H1 (cell line): Measurements from ENCODE around the gene CCR8.

ENCODE experiments used
- BACH1 ChIP-seq: IDR thresholded peaks from 2 replicates; pipeline ENCODE4 v1.6.1; 2012; ENCODE audit warnings: low read length, improper control_type of control experiment
- CHD1 ChIP-seq: IDR thresholded peaks from 2 replicates; pipeline ENCODE4 v1.6.1; 2012; ENCODE audit warnings: low read depth, low read length, improper control_type of control experiment
- CREB1 ChIP-seq: IDR thresholded peaks from 2 replicates; pipeline ENCODE4 v1.6.1; 2012; ENCODE audit warnings: inconsistent platforms
- EGR1 ChIP-seq: IDR thresholded peaks from 2 replicates; pipeline ENCODE4 v1.6.1; 2011; ENCODE audit warnings: low read depth, low read length, borderline replicate concordance
- EP300 ChIP-seq, 2 experiments: IDR thresholded peaks; 1 replicate in 1 of 2; 2 replicates in 1 of 2; pipeline ENCODE4 v1.6.1; 2011 to 2012; ENCODE audit warnings: low read depth in 2 of 2, low read length in 2 of 2, mild to moderate bottlenecking in 2 of 2, borderline replicate concordance in 1 of 2, inconsistent platforms in 1 of 2, moderate library complexity in 1 of 2
- EZH2 ChIP-seq: fragments of 200-600 bp; sonication (generic); IDR thresholded peaks from 2 replicates; pipeline ENCODE4 v1.7.1; 2012; ENCODE audit warnings: low read depth, mild to moderate bottlenecking, moderate library complexity, low read length, inconsistent platforms; ENCODE audit not compliant: severe bottlenecking
- NANOG ChIP-seq: IDR thresholded peaks from 2 replicates; pipeline ENCODE4 v1.6.1; 2011; ENCODE audit warnings: low read length, low read depth, mild to moderate bottlenecking, inconsistent platforms; ENCODE audit not compliant: insufficient read depth, poor library complexity, severe bottlenecking
- RBBP5 ChIP-seq: IDR thresholded peaks from 2 replicates; pipeline ENCODE4 v1.7.1; 2012; ENCODE audit warnings: low read depth, mild to moderate bottlenecking, inconsistent platforms, low read length, moderate library complexity, borderline replicate concordance
- RFX5 ChIP-seq: IDR thresholded peaks from 2 replicates; pipeline ENCODE4 v1.6.1; 2011; ENCODE audit warnings: low read depth, low read length, improper control_type of control experiment, borderline replicate concordance
- TAF1 ChIP-seq: IDR thresholded peaks from 2 replicates; pipeline ENCODE4 v1.6.1; 2011; ENCODE audit warnings: mild to moderate bottlenecking, low read depth, low read length
- TF ChIP-seq, protein P1 (sequence below), 3 experiments: IDR thresholded peaks; 1 replicate in 2 of 3; 2 replicates in 1 of 3; pipeline versions ENCODE4 v1.5.1 to v1.6.1; 2011; ENCODE audit warnings: low read length in 3 of 3, mild to moderate bottlenecking in 3 of 3, inconsistent platforms in 2 of 3, low read depth in 1 of 3, moderate library complexity in 1 of 3; ENCODE audit not compliant: insufficient read depth in 1 of 3; ENCODE audit errors: control extremely low read depth in 1 of 3
- TF ChIP-seq, protein P2 (sequence below): IDR thresholded peaks from 2 replicates; pipeline ENCODE4 v1.6.1; 2012; ENCODE audit warnings: inconsistent platforms

DNA sequence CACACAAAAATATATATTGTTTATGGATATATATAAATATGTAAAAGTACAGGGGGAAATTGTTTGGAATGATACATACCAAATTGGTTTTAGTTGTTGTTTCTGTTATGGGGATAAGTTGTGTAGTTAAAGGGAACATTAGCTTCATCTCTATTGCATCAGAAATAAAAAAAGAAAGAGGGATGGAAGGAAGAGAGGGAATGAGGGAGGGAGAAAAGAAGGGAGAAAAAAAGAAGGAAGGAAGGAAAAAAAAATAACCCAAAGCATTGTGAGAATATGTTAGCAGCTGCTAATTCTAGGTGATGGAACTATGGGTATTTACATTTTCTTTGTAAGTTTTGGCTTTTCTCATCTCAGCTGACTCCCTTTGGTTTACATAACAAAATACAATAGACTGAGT lies 1.3 kb downstream of the CCR8 start:
- TF ChIP-seq, protein P1, sequence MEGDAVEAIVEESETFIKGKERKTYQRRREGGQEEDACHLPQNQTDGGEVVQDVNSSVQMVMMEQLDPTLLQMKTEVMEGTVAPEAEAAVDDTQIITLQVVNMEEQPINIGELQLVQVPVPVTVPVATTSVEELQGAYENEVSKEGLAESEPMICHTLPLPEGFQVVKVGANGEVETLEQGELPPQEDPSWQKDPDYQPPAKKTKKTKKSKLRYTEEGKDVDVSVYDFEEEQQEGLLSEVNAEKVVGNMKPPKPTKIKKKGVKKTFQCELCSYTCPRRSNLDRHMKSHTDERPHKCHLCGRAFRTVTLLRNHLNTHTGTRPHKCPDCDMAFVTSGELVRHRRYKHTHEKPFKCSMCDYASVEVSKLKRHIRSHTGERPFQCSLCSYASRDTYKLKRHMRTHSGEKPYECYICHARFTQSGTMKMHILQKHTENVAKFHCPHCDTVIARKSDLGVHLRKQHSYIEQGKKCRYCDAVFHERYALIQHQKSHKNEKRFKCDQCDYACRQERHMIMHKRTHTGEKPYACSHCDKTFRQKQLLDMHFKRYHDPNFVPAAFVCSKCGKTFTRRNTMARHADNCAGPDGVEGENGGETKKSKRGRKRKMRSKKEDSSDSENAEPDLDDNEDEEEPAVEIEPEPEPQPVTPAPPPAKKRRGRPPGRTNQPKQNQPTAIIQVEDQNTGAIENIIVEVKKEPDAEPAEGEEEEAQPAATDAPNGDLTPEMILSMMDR (IDR thresholded peaks at IDR 0.05; ENCODE audit: control extremely low read depth in 1 of 3, insufficient read depth in 1 of 3, low read depth in 1 of 3, low read length in 3 of 3): no peak
- TF ChIP-seq CREB1 (no peak), EP300 (IDR thresholded peaks at IDR 0.05; ENCODE audit: borderline replicate concordance in 1 of 2, low read depth in 2 of 2, low read length in 2 of 2) (no peak), CHD1 (no peak), NANOG (no peak), RBBP5 (no peak), EZH2 (no peak), RFX5 (no peak), TAF1 (no peak), EGR1 (no peak), BACH1 (no peak)
- TF ChIP-seq, protein P2, sequence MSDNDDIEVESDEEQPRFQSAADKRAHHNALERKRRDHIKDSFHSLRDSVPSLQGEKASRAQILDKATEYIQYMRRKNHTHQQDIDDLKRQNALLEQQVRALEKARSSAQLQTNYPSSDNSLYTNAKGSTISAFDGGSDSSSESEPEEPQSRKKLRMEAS: no peak
